Measurements from ENCODE around the gene ST7.
"Not testable (repeated sequence)": the region's sequence is repeated elsewhere in the genome, so short reads cannot be mapped to it uniquely, and the experiment has no call there.

GRCh38 chr7:116961966-116962673, 8.8 kb downstream of the ST7 start:
- TF ChIP-seq CTCF (conservative IDR thresholded peaks at IDR 0.05 in 1 of 2, IDR thresholded peaks at IDR 0.05 in 1 of 2; ENCODE audit: extremely low read depth in 1 of 2, insufficient read depth in 1 of 2, low read depth in 1 of 2, low read length in 2 of 2); EZH2 (IDR thresholded peaks at IDR 0.05; ENCODE audit: borderline replicate concordance, low read length): not testable (repeated sequence)

Data from mammary epithelial cell (primary cell).